ENCODE results near the gene COL27A1.

DNA sequence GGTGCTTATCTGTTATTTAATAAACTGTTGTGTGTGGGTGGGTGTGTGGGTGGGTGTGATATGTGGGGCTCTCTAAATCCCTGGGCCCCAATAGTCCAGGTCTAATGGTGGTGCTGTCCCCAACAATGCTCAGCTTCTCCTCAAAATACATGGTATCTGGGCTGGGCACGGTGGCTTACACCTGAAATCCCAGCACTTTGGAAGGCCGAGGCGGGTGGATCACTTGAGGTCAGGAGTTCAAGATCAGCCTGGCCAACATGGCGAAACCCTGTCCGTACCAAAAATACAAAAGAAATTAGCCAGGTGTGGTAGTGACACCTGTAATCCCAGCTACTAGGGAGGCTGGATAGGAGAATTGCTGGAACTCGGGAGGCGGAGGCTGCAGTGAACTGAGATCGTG is 163.1 kb downstream of the COL27A1 start:
- TF ChIP-seq POLR2AphosphoS5 (IDR thresholded peaks at IDR 0.05; ENCODE audit: low read depth) (no peak), SPI1 (IDR thresholded peaks at IDR 0.05; ENCODE audit: borderline replicate concordance, low read depth) (no peak), GABPA (IDR thresholded peaks at IDR 0.05; ENCODE audit: low read depth) (no peak)
- TF ChIP-seq, protein P1, sequence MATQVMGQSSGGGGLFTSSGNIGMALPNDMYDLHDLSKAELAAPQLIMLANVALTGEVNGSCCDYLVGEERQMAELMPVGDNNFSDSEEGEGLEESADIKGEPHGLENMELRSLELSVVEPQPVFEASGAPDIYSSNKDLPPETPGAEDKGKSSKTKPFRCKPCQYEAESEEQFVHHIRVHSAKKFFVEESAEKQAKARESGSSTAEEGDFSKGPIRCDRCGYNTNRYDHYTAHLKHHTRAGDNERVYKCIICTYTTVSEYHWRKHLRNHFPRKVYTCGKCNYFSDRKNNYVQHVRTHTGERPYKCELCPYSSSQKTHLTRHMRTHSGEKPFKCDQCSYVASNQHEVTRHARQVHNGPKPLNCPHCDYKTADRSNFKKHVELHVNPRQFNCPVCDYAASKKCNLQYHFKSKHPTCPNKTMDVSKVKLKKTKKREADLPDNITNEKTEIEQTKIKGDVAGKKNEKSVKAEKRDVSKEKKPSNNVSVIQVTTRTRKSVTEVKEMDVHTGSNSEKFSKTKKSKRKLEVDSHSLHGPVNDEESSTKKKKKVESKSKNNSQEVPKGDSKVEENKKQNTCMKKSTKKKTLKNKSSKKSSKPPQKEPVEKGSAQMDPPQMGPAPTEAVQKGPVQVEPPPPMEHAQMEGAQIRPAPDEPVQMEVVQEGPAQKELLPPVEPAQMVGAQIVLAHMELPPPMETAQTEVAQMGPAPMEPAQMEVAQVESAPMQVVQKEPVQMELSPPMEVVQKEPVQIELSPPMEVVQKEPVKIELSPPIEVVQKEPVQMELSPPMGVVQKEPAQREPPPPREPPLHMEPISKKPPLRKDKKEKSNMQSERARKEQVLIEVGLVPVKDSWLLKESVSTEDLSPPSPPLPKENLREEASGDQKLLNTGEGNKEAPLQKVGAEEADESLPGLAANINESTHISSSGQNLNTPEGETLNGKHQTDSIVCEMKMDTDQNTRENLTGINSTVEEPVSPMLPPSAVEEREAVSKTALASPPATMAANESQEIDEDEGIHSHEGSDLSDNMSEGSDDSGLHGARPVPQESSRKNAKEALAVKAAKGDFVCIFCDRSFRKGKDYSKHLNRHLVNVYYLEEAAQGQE (IDR thresholded peaks at IDR 0.05; ENCODE audit: insufficient replicate concordance, low read depth), result no peak
- TF ChIP-seq, protein P2, sequence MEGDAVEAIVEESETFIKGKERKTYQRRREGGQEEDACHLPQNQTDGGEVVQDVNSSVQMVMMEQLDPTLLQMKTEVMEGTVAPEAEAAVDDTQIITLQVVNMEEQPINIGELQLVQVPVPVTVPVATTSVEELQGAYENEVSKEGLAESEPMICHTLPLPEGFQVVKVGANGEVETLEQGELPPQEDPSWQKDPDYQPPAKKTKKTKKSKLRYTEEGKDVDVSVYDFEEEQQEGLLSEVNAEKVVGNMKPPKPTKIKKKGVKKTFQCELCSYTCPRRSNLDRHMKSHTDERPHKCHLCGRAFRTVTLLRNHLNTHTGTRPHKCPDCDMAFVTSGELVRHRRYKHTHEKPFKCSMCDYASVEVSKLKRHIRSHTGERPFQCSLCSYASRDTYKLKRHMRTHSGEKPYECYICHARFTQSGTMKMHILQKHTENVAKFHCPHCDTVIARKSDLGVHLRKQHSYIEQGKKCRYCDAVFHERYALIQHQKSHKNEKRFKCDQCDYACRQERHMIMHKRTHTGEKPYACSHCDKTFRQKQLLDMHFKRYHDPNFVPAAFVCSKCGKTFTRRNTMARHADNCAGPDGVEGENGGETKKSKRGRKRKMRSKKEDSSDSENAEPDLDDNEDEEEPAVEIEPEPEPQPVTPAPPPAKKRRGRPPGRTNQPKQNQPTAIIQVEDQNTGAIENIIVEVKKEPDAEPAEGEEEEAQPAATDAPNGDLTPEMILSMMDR (IDR thresholded peaks at IDR 0.05; ENCODE audit: insufficient read depth, low read length), result no peak
